Superior temporal gyrus (tissue), 1 donor: ENCODE data around the gene DEFB114.
"Not testable (repeated sequence)": the region's sequence is repeated elsewhere in the genome, so short reads cannot be mapped to it uniquely, and the experiment has no call there.

Experiments
- DNase-seq: peaks from one replicate; pipeline ENCODE4 v3.0.0-alpha.2; 2016; ENCODE audit errors: extremely low spot score

Gene DEFB114

GRCh38 chr6:49964064-49964463, at the start of gene DEFB114:
DEFB114 (minus strand) TSS chr6:49964164; CDS start chr6:49964105, 59 bp downstream.
- DNase-seq, result no peak

- DNase-seq, result no peak
Observed at GRCh38 chr6:50007819-50008218, 43.9 kb upstream of the DEFB114 start.

GRCh38 chr6:50003139-50003538, 39.2 kb upstream of the DEFB114 start:
- DNase-seq, result no peak

- DNase-seq, result no peak
Observed at GRCh38 chr6:49995278-49995677, 31.3 kb upstream of the DEFB114 start.

- DNase-seq, result no peak
Observed at GRCh38 chr6:49988900-49989299, 24.9 kb upstream of the DEFB114 start.

- no peak for DNase-seq
Observed at GRCh38 chr6:49987749-49988148, 23.8 kb upstream of the DEFB114 start.

- no peak for DNase-seq
Observed at GRCh38 chr6:49986551-49986950, 22.6 kb upstream of the DEFB114 start.

- DNase-seq, result no peak
Observed at GRCh38 chr6:49982046-49982445, 18.1 kb upstream of the DEFB114 start.

GRCh38 chr6:49980898-49981297, 16.9 kb upstream of the DEFB114 start:
- DNase-seq, result peak; percentile 41

GRCh38 chr6:49979584-49979983, 15.6 kb upstream of the DEFB114 start:
- no peak for DNase-seq

- DNase-seq, result no peak
Observed at GRCh38 chr6:49978332-49979226, 14.6 kb upstream of the DEFB114 start.

- DNase-seq, result no peak
Observed at GRCh38 chr6:49969605-49970004, 5.6 kb upstream of the DEFB114 start, which contains the start of gene DEFB113. DEFB113 (minus strand) TSS chr6:49969625; CDS start chr6:49969625, 0 bp downstream.

- no peak for DNase-seq
Observed at GRCh38 chr6:49966823-49967222, 2.9 kb upstream of the DEFB114 start.

GRCh38 chr6:49966334-49966733, 2.4 kb upstream of the DEFB114 start:
- DNase-seq, result no peak

GRCh38 chr6:49958180-49958579, 5.8 kb downstream of the DEFB114 start:
- no peak for DNase-seq

- no peak for DNase-seq
Observed at GRCh38 chr6:49955847-49956246, 8.1 kb downstream of the DEFB114 start.

- no peak for DNase-seq
Observed at GRCh38 chr6:49951926-49952325, 12.0 kb downstream of the DEFB114 start.

- DNase-seq, result no peak
Observed at GRCh38 chr6:49950415-49950751, 13.6 kb downstream of the DEFB114 start.

- DNase-seq, result no peak
Observed at GRCh38 chr6:49949062-49949461, 14.9 kb downstream of the DEFB114 start.

- no peak for DNase-seq
Observed at GRCh38 chr6:49946835-49947234, 17.1 kb downstream of the DEFB114 start.

GRCh38 chr6:49944068-49944467, 19.9 kb downstream of the DEFB114 start:
- DNase-seq, result not testable (repeated sequence)

- no peak for DNase-seq
Observed at GRCh38 chr6:49939993-49940498, 23.9 kb downstream of the DEFB114 start.

- no peak for DNase-seq
Observed at GRCh38 chr6:49937811-49938210, 26.2 kb downstream of the DEFB114 start.
